GM19468 (cell line): ENCODE results near the gene MORC2.

Experiments used
- ATAC-seq: cut with Tn5 transposase; IDR thresholded peaks from one replicate; pipeline ENCODE4 v1.9.1; 2021; ENCODE audit warnings: mild to moderate bottlenecking, moderate library complexity, moderate number of reproducible peaks; ENCODE audit not compliant: unreplicated experiment; ENCODE audit errors: extremely low read depth

The MORC2 gene

GRCh38 chr22:30923168-30923900 is 45.2 kb downstream of the MORC2 start:
- ATAC-seq, result no peak

DNA sequence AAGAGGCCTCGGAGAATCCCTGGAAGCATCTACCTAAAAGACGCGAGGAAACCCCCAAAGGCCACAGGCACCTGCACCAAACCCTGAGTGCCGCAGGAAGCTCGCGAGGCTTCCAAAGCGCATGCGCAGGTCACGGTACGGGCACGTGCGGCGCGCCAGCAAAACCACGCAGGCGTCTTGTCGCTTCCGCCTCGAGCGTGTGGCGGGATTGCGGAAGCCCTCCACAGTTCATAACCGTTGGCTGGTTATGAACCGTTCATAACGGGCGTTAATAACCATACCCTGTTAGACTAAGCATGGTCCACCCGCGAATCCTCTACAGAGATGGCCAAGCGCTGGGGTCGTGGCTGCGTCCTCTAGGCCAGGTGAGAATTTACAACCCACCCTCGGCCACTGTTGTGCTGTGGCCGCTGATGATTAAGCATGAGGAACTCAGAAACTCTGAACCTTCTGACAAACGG is 46.4 kb downstream of the MORC2 start:
- no peak for ATAC-seq

GRCh38 chr22:30921108-30921507 is 47.5 kb downstream of the MORC2 start:
- ATAC-seq, result no peak

GRCh38 chr22:30920407-30920806 is 48.2 kb downstream of the MORC2 start:
- ATAC-seq, result no peak

DNA sequence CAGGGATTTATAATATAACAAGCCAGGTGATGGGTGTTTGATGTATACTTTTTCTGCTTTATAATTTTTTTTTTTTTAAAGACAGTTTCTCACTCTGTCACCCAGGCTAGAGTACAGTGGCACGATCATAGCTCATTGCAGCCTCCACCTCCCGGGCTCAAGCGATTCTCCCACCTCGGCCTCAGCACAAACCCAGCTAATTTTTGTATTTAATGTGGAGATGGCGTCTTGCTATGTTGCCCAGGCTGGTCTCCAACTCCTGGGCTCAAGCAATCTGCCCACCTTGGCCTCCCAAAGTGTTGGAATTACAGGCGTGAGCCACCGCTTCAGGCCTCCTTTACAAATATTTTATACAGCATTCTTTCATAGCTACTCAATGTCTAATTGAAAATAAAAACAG is 48.6 kb downstream of the MORC2 start:
- ATAC-seq, result no peak

DNA sequence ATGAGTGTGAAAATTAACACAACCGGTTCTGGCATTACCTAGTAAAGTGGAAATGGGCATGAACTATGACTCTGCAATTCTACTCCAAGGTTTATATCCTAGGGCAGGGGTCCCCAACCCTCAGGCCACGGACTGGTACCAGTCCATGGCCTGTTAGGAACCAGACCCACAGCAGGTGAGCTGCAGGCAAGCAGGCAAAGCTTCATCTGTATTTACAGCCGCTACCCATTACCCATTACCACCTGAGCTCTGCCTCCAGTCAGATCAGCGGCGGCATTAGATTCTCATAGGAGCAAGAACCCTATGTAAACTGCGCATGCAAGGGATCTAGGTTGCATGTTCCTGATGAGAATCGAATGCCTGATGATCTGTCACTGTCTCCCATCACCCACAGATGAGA is 49.8 kb downstream of the MORC2 start:
- ATAC-seq, result no peak

DNA sequence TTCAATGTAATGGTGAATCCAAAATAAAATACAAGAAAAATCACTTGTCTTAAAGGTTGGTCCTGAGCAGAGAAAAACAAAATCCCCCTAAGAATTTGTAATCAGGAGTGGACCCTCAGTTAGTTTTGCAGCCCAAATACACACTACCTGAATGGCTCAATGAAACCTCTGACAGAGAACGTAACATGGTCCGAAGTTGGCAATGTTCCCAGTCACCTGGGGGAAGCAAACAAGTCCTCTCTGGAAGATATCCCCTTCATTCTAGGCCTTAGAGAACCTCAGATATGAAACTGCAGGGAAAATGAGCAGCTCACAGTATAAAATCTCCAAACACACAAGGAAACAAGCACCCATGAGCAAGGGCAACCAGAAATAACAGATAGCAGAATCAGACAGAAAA is 58.2 kb downstream of the MORC2 start:
- ATAC-seq, result no peak

DNA sequence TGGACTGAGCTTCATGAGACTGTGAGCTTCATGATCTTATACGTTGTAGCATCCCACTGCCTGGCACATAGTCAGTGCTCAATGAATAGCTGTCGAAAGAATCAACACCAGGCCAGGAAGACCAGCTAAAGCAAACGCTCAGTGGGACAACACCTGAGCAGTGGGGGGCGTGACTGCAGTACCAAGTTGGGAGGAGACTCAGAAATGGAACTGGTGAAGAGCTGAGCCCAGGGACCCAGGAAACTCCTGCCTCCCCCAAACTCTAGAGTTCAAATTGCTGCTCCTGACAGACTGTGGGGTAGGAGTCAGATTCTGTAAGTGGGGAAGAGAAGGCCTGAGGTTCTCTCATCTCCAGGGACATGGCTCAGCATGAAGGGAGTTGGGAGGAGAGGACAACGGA is 59.3 kb downstream of the MORC2 start:
- ATAC-seq, result no peak

- ATAC-seq, result no peak
These were observed 60.5 kb downstream of the MORC2 start for GRCh38 chr22:30908051-30908461.

GRCh38 chr22:30906946-30907345 is 61.6 kb downstream of the MORC2 start:
- no peak for ATAC-seq

DNA sequence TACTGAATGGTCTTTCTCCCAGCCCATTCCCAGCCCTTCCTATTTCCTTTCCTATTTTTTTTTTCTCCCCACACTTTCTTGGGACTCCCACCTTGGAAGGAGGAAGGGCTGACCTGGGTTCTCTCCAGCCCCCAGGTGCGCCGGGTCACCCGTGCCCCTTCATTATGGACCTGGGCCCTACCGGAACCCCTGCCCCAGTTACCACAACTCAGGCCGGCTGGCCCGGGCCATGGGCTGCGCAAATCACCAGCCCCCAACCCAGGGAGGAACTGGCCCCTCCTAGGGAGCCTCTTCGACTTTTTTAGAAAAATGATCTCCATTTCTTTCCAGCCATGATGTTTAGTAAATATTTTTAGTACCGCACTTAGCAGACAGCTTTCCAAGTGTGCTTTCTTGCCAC is 62.2 kb downstream of the MORC2 start:
- ATAC-seq, result no peak

- ATAC-seq, result no peak
These were observed 62.8 kb downstream of the MORC2 start for GRCh38 chr22:30905696-30906341.

DNA sequence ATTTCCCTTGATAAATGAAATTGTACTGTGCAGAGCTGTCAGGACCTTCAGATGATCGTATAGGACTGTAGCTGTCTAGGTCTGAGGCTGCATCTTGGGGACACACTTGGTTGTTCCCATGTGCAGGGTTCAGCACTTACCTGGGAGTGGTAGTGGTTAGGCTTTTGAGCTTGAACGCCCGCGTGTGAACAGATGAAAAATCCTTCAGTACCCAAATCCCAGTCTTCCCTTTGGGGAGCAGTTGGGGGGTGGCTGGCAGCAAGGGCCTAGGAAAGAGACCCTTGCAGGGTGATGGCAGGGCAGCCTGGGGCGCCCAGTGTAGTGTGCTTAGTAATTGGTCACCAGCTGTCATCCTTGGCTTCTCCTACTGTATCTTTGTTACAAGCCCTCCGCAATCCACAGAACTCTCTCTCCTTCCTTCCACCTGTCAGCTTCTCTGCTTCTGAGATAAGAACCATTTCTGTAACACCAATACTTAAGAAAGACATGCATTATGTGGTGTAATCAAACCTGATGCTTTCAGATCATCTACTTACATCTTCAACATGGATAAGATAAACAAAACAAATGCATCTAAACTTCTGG is 64.6 kb downstream of the MORC2 start:
- no peak for ATAC-seq

DNA sequence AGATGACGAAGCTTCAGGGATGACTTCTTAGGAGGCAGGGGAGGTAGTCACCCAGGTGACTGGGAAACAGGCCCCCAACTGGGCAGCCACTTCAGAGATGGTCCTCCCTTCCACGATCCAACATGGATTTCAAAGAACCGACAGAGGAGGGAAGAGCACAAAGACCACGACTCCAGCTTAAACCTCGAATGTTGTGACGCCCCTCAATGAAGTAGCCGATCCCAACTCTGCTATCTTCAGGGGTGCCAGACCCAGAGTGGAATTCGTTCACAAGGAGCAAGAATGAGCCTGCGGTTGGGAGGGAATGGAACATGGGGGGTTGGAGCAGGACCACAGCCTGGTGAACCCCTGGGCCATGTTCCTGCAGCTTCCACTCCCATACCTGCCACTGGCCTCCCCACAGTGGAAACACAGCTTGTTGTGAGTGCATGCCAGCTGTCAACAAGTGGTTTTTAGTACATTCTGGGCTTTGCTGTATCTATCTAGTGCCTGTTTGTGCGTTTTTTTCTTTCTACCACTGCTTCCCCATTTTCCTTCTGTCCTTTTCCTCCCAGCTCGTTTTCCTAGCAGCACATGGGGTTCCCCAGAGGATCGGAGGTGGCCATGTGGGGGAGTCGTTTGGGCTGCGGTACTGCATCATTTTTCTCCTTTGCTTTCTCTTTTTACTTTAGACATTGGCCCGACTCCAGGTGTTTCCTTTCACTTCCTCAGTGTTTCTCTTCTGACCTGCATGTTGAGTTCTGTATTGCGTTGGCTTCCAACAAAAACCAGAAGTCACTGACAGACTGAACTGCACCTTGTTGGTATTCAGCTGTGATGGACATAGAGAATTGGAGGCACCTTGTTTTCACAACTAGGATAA is 65.8 kb downstream of the MORC2 start:
- ATAC-seq, result no peak

- no peak for ATAC-seq
These were observed 74.2 kb downstream of the MORC2 start for GRCh38 chr22:30894371-30894740.

GRCh38 chr22:30893434-30894370 is 74.9 kb downstream of the MORC2 start:
- ATAC-seq, result no peak

- no peak for ATAC-seq
These were observed 75.8 kb downstream of the MORC2 start for GRCh38 chr22:30892731-30893221.

GRCh38 chr22:30892286-30892685 is 76.3 kb downstream of the MORC2 start:
- no peak for ATAC-seq

DNA sequence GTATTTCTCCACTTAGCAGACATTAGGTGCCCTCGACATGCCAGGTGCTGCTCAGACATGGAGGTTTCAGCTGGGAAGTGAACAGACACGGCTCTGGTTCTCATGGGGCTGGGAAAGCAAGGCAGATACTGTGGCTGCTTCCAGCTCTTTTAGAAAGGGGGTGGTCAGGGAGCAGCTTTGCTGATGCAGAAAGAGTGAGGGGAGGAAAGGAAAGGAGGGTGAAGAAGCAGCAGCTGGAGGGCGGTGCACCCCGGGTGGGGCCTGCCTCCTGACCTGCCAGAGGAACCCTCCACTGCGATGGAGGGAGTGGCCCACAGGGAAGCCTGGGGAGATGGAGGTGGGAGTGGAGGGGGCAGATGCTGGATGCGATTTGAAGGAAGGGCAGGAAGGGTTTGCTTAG is 76.8 kb downstream of the MORC2 start:
- ATAC-seq, result no peak

- no peak for ATAC-seq
These were observed 77.2 kb downstream of the MORC2 start for GRCh38 chr22:30891443-30891755.
